Measurements from ENCODE around the gene COMMD2. TPM values are rescaled to one million over a fixed set of nuclear protein-coding genes. Genes with fewer than 3 reads are reported as not detected.
A peak's percentile ranks its signal among the peaks of the same experiment; 100 is the strongest.

Gene COMMD2
- total RNA-seq, 2 experiments from 2014 or later = 27.2 to 48.9 TPM

GRCh38 chr3:149764302-149764701, 12.0 kb upstream of the COMMD2 start:
- DNase-seq (ENCODE audit: low spot score) = no peak
- Histone ChIP-seq H3K36me3 (ENCODE audit: insufficient read depth, low read length) (no peaks in the 10 kb centered on the region), H3K4me1 (ENCODE audit: insufficient read depth, low read length, poor library complexity, severe bottlenecking) (no peaks in the 10 kb centered on the region), H3K4me3 (ENCODE audit: low read depth, low read length, poor library complexity, severe bottlenecking) (no peak overlapping the region), H3K27ac (ENCODE audit: low read depth, low read length, poor library complexity, severe bottlenecking) (no peak overlapping the region), H2AFZ (ENCODE audit: low read length) (no peak overlapping the region), H3K79me2 (ENCODE audit: insufficient read depth, low read depth, low read length) (no peaks in the 10 kb centered on the region), H4K20me1 (ENCODE audit: insufficient read depth, low read length) (no peaks in the 10 kb centered on the region), H3K4me2 (ENCODE audit: low read length) (no peak overlapping the region), H3K9me2 (ENCODE audit: insufficient read depth, low read length) (no peaks in the 10 kb centered on the region), H3K9me3 (ENCODE audit: low read length) (no peaks in the 10 kb centered on the region)
- BruUV-seq (replicated peaks) = no TSS peak
- ChIA-PET CTCF (ENCODE audit: unreplicated experiment) (no interaction called here), POLR2A (interaction anchor here (1.3 to 3.2 kb wide), 3 partner anchors 12 to 44 kb away, joined by 3 to 13 read pairs (median 4); partner anchors contain the start of gene COMMD2)
- TF ChIP-seq CTCF (conservative IDR thresholded peaks at IDR 0.05; ENCODE audit: low read length) (no peak), EZH2phosphoT487 (IDR thresholded peaks at IDR 0.05; ENCODE audit: borderline replicate concordance, low read depth, low read length) (no peak)
- intact Hi-C loops (cut with micrococcal nuclease; ENCODE audit: unreplicated experiment) = no loop called here

- H3K27ac ChIP-seq (ENCODE audit: low read depth, low read length, poor library complexity, severe bottlenecking) = no peak overlapping the region
- H3K9me2 ChIP-seq (ENCODE audit: insufficient read depth, low read length) = no peaks in the 10 kb centered on the region
- TF ChIP-seq EZH2phosphoT487 (IDR thresholded peaks at IDR 0.05; ENCODE audit: borderline replicate concordance, low read depth, low read length) = no peak
- no peak for TF ChIP-seq CTCF (conservative IDR thresholded peaks at IDR 0.05; ENCODE audit: low read length)
- intact Hi-C loops (cut with micrococcal nuclease; ENCODE audit: unreplicated experiment) = no loop called here
- no TSS peak for BruUV-seq (replicated peaks)
- H2AFZ ChIP-seq (ENCODE audit: low read length) = no peak overlapping the region
- H3K36me3 ChIP-seq (ENCODE audit: insufficient read depth, low read length) = no peaks in the 10 kb centered on the region
- ChIA-PET POLR2A (interaction anchor here (0.5 to 3.2 kb wide), 4 partner anchors 11 to 85 kb away, joined by 3 to 13 read pairs (median 4); partner anchors contain the start of gene COMMD2), CTCF (ENCODE audit: unreplicated experiment) (no interaction called here)
- no peaks in the 10 kb centered on the region for H4K20me1 ChIP-seq (ENCODE audit: insufficient read depth, low read length)
- no peak overlapping the region for H3K4me2 ChIP-seq (ENCODE audit: low read length)
- no peaks in the 10 kb centered on the region for H3K9me3 ChIP-seq (ENCODE audit: low read length)
- H3K4me1 ChIP-seq (ENCODE audit: insufficient read depth, low read length, poor library complexity, severe bottlenecking) = no peaks in the 10 kb centered on the region
- H3K79me2 ChIP-seq (ENCODE audit: insufficient read depth, low read depth, low read length) = no peaks in the 10 kb centered on the region
- H3K4me3 ChIP-seq (ENCODE audit: low read depth, low read length, poor library complexity, severe bottlenecking) = no peak overlapping the region
- DNase-seq (ENCODE audit: low spot score) = no peak
Observed at GRCh38 chr3:149763565-149764195, 11.4 kb upstream of the COMMD2 start.

- Histone ChIP-seq H4K20me1 (ENCODE audit: insufficient read depth, low read length) (no peaks in the 10 kb centered on the region), H3K9me2 (ENCODE audit: insufficient read depth, low read length) (no peaks in the 10 kb centered on the region), H3K4me3 (ENCODE audit: low read depth, low read length, poor library complexity, severe bottlenecking) (no peak overlapping the region), H3K36me3 (ENCODE audit: insufficient read depth, low read length) (peaks cover 23% of the 10 kb centered on the region), H3K27ac (ENCODE audit: low read depth, low read length, poor library complexity, severe bottlenecking) (no peak overlapping the region), H3K79me2 (ENCODE audit: insufficient read depth, low read depth, low read length) (peaks cover 15% of the 10 kb centered on the region; the same call in 1 of the 2 replicates), H3K9me3 (ENCODE audit: low read length) (no peaks in the 10 kb centered on the region), H3K4me1 (ENCODE audit: insufficient read depth, low read length, poor library complexity, severe bottlenecking) (peaks cover 22% of the 10 kb centered on the region), H3K4me2 (ENCODE audit: low read length) (no peak overlapping the region), H2AFZ (ENCODE audit: low read length) (peak overlapping the region; percentile 100)
- intact Hi-C loops (cut with micrococcal nuclease; ENCODE audit: unreplicated experiment) = loop anchor here (5.0 to 10.0 kb wide), 2 partner anchors 221 to 654 kb away; partner anchors contain the start of genes PFN2 and TSC22D2
- DNase-seq (ENCODE audit: low spot score) = no peak
- no TSS peak for BruUV-seq (replicated peaks)
- POLR2A ChIA-PET = interaction anchor here (1.1 kb wide), 1 partner anchor 60 kb away, joined by 4 read pairs; no protein-coding TSS in a partner anchor
- CTCF ChIA-PET (ENCODE audit: unreplicated experiment) = no interaction called here
- TF ChIP-seq CTCF (conservative IDR thresholded peaks at IDR 0.05; ENCODE audit: low read length) = no peak
Observed at GRCh38 chr3:149753717-149754116, 1.4 kb upstream of the COMMD2 start.

Data from OCI-LY7 (cell line).